Heart left ventricle (tissue), 16 donors: ENCODE results near the gene CCDC183. TPM values are rescaled to one million over a fixed set of nuclear protein-coding genes. Genes with fewer than 3 reads are reported as not detected.
A peak's percentile ranks its signal among the peaks of the same experiment; 100 is the strongest.

Source experiments
- ATAC-seq, 4 donors: fragments of 200-7000 bp; cut with Tn5 transposase; one replicate each; pipeline ENCODE4 v1.9.1; 2020 to 2022; ENCODE audit warnings: moderate library complexity in 4 of 4, mild to moderate bottlenecking in 3 of 4, moderate number of reproducible peaks in 1 of 4
- DNase-seq, 5 donors: peaks; one replicate each; pipeline ENCODE4 v3.0.0-alpha.2; 2020
- H3K27ac ChIP-seq, 12 donors: fragments of 200-600 bp; sonication (generic) in 4 of 12; one replicate each; pipeline versions ENCODE4 v1.5.0 to v1.8.0; 2016 to 2022; ENCODE audit warnings: mild to moderate bottlenecking in 2 of 12
- H3K27me3 ChIP-seq, 9 donors: fragments of 200-600 bp; sonication (generic) in 2 of 9; one replicate each; pipeline versions ENCODE4 v1.5.1 to v1.8.0; 2016 to 2022; ENCODE audit warnings: mild to moderate bottlenecking in 3 of 9
- H3K36me3 ChIP-seq, 9 donors: fragments of 200-600 bp; sonication (generic) in 2 of 9; one replicate each; pipeline versions ENCODE4 v1.5.0 to v1.8.0; 2018 to 2022; ENCODE audit warnings: mild to moderate bottlenecking in 2 of 9
- H3K4me1 ChIP-seq, 12 donors: fragments of 200-600 bp; sonication (generic) in 4 of 12; one replicate each; pipeline versions ENCODE4 v1.5.0 to v1.8.0; 2016 to 2022; ENCODE audit warnings: mild to moderate bottlenecking in 3 of 12
- H3K4me3 ChIP-seq, 12 donors: fragments of 200-600 bp; sonication (generic) in 4 of 12; one replicate each; pipeline versions ENCODE4 v1.5.0 to v1.8.0; 2017 to 2022; ENCODE audit warnings: mild to moderate bottlenecking in 9 of 12, moderate library complexity in 4 of 12
- H3K9me3 ChIP-seq, 12 donors: fragments of 200-600 bp; sonication (generic) in 4 of 12; one replicate each; pipeline versions ENCODE4 v1.5.0 to v1.8.0; 2016 to 2022; ENCODE audit warnings: mild to moderate bottlenecking in 1 of 12
- POLR2A ChIP-seq, 2 donors: fragments of 450-650 bp; IDR thresholded peaks; one replicate each; pipeline ENCODE4 v1.6.1; 2017; ENCODE audit warnings: antibody characterized with exemption in 2 of 2, mild to moderate bottlenecking in 2 of 2, moderate library complexity in 2 of 2
- WGBS, 4 donors: extraction: QIAGEN DNeasy Blood & Tissue Kit in 2 of 4; methylation state at CpG; one replicate each; pipeline versions ENCODE4 v1.1.5 to v1.1.7; 2013 to 2018; 5-methylcytosine and 5-hydroxymethylcytosine counted together
- intact Hi-C, 10 donors: fragments of 100-400 bp; cut with DNase I; formaldehyde crosslinking; loops; one replicate each; pipeline versions ENCODE4 v1.11.1 to v1.14.2; 2022
- polyA plus RNA-seq, 2 donors: library from polyadenylated mRNA; stranded (reverse); fragments of 200-250 nt; gene quantifications; one replicate each; pipeline ENCODE4 v1.2.3, GENCODE V29; 2013
- total RNA-seq, 9 donors: library from RNA; depleted of rRNA in 2 of 9; stranded (reverse); fragments of >200 nt in 2 of 9; fragmentation: NEBNext Ultra II Directional in 3 of 9; extraction: Animal tissue kit (Norgen Biotek cat#: 25700) in 3 of 9; gene quantifications; one replicate each; pipeline versions ENCODE4 v1.1.0 to v1.2.4, GENCODE V29; 2016 to 2023
- TF ChIP-seq, protein P1 (sequence below), 12 donors: fragments of 200-600 bp; sonication (generic) in 4 of 12; IDR thresholded peaks; one replicate each; pipeline versions ENCODE4 v1.5.0 to v1.8.0; 2018 to 2022; ENCODE audit warnings: antibody characterized with exemption in 12 of 12, mild to moderate bottlenecking in 5 of 12
- donor health status: ischemic (EF 13 %, LVEDD 7.1; RV severe dilation, severe dysfunction).
- donor health status: healthy with polysubstance abuse.
- donor health status: DM: no; HTN: yes; CAD: no.
- donor health status: DM: no; HTN: no; CAD: no.
- donor health status: ischemic (EF 25% LVEDD 6.9; RV normal size, moderate dysfunction).
- donor health status: ischemic (EF 25% LVEDD 5.7; RV mildly dilated, moderate dysfunction).
- donor health status: healthy.
- donor health status: DM: yes; HTN: yes; CAD: no.
- donor health status: ischemic (EF 35%, LVEDD 5.7; RV mildly dilated, moderate dysfunction).
- donor health status: nonischemic (EF 11% LVEDD 7.7; RV severe dilation, severe dysfunction).
- donor health status: DM: yes; HTN: yes; CAD: no.
- donor health status: PGD.
- donor health status: ischemic (EF 29% LVEDD 5.4; RV normal size, mild dysfunction).
- donor health status: nonischemic (EF 23%, LVEDD 6.1; RV moderate dilation, normal function).

Gene CCDC183
- total and polyA plus RNA-seq, 11 donors = 0.32 to 4.7 (median 1.4) TPM

DNA sequence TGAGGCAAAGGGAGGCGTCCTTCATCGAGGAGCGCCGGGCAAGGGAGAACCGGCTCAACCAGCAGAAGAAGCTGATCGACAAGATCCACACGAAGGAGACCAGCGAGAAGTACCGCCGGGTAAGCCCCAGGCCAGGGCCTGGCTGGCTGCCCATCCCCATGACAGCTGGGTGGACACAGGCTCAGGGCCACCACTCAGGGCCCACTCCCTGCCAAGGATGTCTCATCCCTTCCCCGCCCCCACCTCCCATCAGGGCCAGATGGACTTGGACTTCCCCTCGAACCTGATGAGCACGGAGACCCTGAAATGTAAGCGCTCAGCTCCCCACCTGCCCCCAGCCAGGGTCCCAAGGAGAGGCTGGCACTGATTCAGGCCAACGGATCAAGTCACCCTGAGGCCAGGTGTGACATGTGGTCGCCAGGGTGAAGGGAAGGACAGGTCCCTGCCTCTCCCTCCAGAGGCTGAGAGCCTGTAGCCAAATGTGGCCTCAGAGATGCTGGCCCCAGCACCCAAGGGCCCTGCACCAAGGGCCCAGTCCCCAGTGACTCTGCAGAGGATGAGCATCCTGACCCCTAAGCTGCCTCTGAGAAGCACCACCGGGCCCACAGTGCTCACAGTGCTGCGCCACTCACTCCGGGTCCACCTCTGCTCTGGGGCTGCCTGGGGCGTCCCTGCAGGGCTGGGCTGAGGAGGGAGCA is 8.5 kb downstream of the CCDC183 start:
- peaks cover 15 to 47% (median 33%) of the 10 kb centered on the region in 12 donors for H3K4me1 ChIP-seq
- no peak overlapping the region for H3K4me3 ChIP-seq
- DNase-seq = no peak
- H3K9me3 ChIP-seq = no peaks in the 10 kb centered on the region
- intact Hi-C loops = loop anchor here in 1 of 10 donors (5.0 kb wide), 1 partner anchor 33 kb away; no protein-coding TSS in a partner anchor
- no peak for ATAC-seq
- H3K36me3 ChIP-seq = peaks cover 0 to 4% (median 2%) of the 10 kb centered on the region in 9 donors
- 93 to 95% (median 94%) methylated on average over 15 to 20 of the region's 20 CpGs for WGBS, 4 donors
- TF ChIP-seq, protein P1, sequence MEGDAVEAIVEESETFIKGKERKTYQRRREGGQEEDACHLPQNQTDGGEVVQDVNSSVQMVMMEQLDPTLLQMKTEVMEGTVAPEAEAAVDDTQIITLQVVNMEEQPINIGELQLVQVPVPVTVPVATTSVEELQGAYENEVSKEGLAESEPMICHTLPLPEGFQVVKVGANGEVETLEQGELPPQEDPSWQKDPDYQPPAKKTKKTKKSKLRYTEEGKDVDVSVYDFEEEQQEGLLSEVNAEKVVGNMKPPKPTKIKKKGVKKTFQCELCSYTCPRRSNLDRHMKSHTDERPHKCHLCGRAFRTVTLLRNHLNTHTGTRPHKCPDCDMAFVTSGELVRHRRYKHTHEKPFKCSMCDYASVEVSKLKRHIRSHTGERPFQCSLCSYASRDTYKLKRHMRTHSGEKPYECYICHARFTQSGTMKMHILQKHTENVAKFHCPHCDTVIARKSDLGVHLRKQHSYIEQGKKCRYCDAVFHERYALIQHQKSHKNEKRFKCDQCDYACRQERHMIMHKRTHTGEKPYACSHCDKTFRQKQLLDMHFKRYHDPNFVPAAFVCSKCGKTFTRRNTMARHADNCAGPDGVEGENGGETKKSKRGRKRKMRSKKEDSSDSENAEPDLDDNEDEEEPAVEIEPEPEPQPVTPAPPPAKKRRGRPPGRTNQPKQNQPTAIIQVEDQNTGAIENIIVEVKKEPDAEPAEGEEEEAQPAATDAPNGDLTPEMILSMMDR (IDR thresholded peaks at IDR 0.05) = no peak
- no peak for TF ChIP-seq POLR2A (IDR thresholded peaks at IDR 0.05)
- no peak overlapping the region for H3K27ac ChIP-seq
- peaks cover 0 to 29% (median 8%) of the 10 kb centered on the region in 9 donors for H3K27me3 ChIP-seq

DNA sequence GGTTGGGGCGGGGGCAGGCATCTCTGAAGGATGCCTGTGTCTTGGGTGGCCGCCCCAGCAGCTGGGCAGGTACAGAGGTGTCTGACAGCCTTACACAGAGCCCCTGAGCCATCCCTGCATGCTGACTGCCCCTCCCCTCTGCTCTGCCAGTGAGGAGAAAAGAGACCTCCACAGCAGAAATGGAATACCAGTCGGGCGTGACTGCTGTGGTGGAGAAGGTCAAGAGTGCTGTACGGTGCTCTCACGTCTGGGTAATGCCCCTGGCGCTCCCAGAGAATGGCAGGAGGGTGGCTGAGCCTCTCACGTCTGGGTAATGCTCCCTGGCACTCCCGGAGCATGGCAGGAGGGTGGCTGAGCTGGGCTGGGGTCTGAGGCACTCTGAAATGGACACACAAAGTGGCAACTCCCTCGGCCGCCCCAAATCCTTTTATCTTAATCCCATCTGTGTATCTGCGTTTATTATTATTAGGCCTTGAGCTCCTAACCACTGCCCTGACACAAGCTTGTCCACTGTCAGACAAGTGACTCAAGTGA is 9.1 kb downstream of the CCDC183 start:
- Histone ChIP-seq H3K4me1 (peaks cover 13 to 47% (median 33%) of the 10 kb centered on the region in 12 donors), H3K27ac (no peak overlapping the region), H3K4me3 (no peak overlapping the region), H3K36me3 (peaks cover 0 to 10% (median 5%) of the 10 kb centered on the region in 9 donors), H3K27me3 (peaks cover 0 to 23% (median 8%) of the 10 kb centered on the region in 9 donors), H3K9me3 (no peaks in the 10 kb centered on the region)
- TF ChIP-seq POLR2A (IDR thresholded peaks at IDR 0.05) = no peak
- TF ChIP-seq, protein P1 (IDR thresholded peaks at IDR 0.05) = no peak
- 83 to 93% (median 91%) methylated on average over 12 of the region's 12 CpGs for WGBS, 4 donors
- DNase-seq (no peak), ATAC-seq (no peak)
- intact Hi-C loops = no loop called here

DNA sequence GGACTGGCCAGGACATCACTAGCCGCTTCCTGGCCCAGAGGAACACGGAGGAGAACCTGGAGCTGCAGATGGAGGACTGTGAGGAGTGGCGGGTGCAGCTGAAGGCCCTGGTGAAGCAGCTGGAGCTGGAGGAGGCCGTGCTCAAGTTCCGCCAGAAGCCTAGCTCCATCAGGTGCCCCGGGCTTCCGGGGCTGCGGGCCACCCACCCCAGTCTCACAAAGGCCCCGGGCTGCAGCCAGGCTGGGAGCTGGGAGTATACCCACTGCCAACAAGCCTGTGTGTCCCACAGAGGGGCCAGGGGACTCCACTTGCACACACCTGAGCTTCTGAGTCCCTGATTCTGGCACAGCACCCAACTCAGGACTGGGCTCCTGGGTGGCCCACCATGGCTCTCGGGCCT is 9.9 kb downstream of the CCDC183 start:
- TF ChIP-seq, protein P1 (IDR thresholded peaks at IDR 0.05) = no peak
- no peak for TF ChIP-seq POLR2A (IDR thresholded peaks at IDR 0.05)
- H3K4me3 ChIP-seq = peak overlapping the region in 1 of 12 donors; percentile 96
- peaks cover 0 to 16% (median 7%) of the 10 kb centered on the region in 9 donors for H3K36me3 ChIP-seq
- H3K4me1 ChIP-seq = peaks cover 13 to 47% (median 35%) of the 10 kb centered on the region in 12 donors
- H3K27me3 ChIP-seq = peaks cover 0 to 15% (median 8%) of the 10 kb centered on the region in 9 donors
- H3K9me3 ChIP-seq = no peaks in the 10 kb centered on the region
- H3K27ac ChIP-seq = no peak overlapping the region
- 85 to 96% (median 94%) methylated on average over 3 to 10 of the region's 10 CpGs for WGBS, 4 donors
- intact Hi-C loops = no loop called here
- ATAC-seq = no peak
- DNase-seq = peak in 1 of 5 donors; percentile 26

DNA sequence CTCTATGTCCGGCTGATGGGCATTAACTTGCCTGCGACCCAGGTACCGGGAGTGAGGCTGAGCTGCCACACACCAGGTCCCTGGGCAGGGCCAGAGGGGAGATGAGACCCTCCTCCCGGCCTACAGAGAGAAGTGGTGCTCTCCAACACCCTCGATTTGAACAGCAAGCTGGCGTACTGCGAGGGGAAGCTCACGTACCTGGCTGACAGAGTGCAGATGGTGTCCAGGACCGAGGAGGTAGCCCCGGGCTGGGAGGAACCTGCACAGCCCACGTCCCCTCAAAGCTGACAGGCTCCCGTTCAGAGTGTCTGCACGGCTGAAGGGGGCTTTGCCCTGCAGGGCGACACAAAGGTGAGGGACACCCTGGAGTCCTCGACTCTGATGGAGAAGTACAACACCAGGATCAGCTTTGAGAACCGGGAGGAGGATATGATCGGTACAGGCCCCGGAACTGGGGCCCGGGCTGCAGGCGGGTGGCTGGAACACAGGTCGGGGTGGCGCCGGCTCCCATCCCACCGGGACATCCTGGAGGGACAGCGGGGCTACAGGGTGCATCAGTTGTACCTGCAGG is 10.6 kb downstream of the CCDC183 start:
- Histone ChIP-seq H3K4me1 (peaks cover 13 to 45% (median 33%) of the 10 kb centered on the region in 12 donors), H3K36me3 (peaks cover 0 to 20% (median 9%) of the 10 kb centered on the region in 9 donors), H3K9me3 (no peaks in the 10 kb centered on the region), H3K4me3 (peak overlapping the region; percentile 39 to 100 (median 94)), H3K27me3 (peaks cover 0 to 9% (median 6%) of the 10 kb centered on the region in 9 donors), H3K27ac (peak overlapping the region in 9 of 12 donors; percentile 89 to 96 (median 93))
- TF ChIP-seq, protein P1 (IDR thresholded peaks at IDR 0.05) = no peak
- WGBS, 4 donors = 71 to 81% (median 79%) methylated on average over 25 of the region's 25 CpGs
- intact Hi-C loops = no loop called here
- ATAC-seq (peak in 1 of 4 donors; percentile 4), DNase-seq (peak in 1 of 5 donors; percentile 26)
